Spleen (tissue), 11 donors: Measurements from ENCODE around the gene DYRK1B. TPM values are rescaled to one million over a fixed set of nuclear protein-coding genes. Genes with fewer than 3 reads are reported as not detected.

ENCODE experiments used
- DNase-seq: peaks from one replicate; pipeline ENCODE4 v3.0.0-alpha.2; 2020
- H3K27ac ChIP-seq, 8 donors: fragments of 200-600 bp; sonication (generic) in 7 of 8; 1 replicate in 4 of 8; 2 replicates in 4 of 8; pipeline versions ENCODE4 v1.5.0 to v1.8.0; 2016 to 2021; ENCODE audit warnings: inconsistent platforms in 4 of 8, mild to moderate bottlenecking in 4 of 8, moderate library complexity in 1 of 8
- H3K27me3 ChIP-seq, 7 donors: fragments of 200-600 bp; sonication (generic) in 6 of 7; replicated peaks in 1 of 7; 1 replicate in 4 of 7; 2 replicates in 3 of 7; pipeline versions ENCODE4 v1.5.0 to v1.8.0; 2016 to 2021; ENCODE audit warnings: inconsistent platforms in 3 of 7, mild to moderate bottlenecking in 1 of 7
- H3K36me3 ChIP-seq, 6 donors: fragments of 200-600 bp; sonication (generic) in 5 of 6; 1 replicate in 4 of 6; 2 replicates in 2 of 6; pipeline versions ENCODE4 v1.5.0 to v1.8.0; 2016 to 2021; ENCODE audit warnings: inconsistent platforms in 2 of 6
- H3K4me1 ChIP-seq, 6 donors: fragments of 200-600 bp; sonication (generic) in 5 of 6; 1 replicate in 3 of 6; 2 replicates in 3 of 6; pipeline versions ENCODE4 v1.5.0 to v1.8.0; 2016 to 2021; ENCODE audit warnings: inconsistent platforms in 3 of 6
- H3K4me3 ChIP-seq, 8 donors: fragments of 200-600 bp; sonication (generic) in 7 of 8; 1 replicate in 4 of 8; 2 replicates in 4 of 8; pipeline versions ENCODE4 v1.5.0 to v1.8.0; 2016 to 2021; ENCODE audit warnings: inconsistent platforms in 4 of 8, mild to moderate bottlenecking in 4 of 8, moderate library complexity in 2 of 8
- H3K9me3 ChIP-seq, 8 donors: fragments of 200-600 bp; sonication (generic) in 7 of 8; 1 replicate in 4 of 8; 2 replicates in 4 of 8; pipeline versions ENCODE4 v1.5.0 to v1.8.0; 2016 to 2021; ENCODE audit warnings: inconsistent platforms in 4 of 8
- CTCF ChIP-seq, 11 experiments: fragments of 200-600 bp in 7 of 11; fragments of 450-650 bp in 4 of 11; sonication (generic) in 4 of 11; IDR thresholded peaks in 8 of 11; conservative IDR thresholded peaks in 3 of 11; 1 replicate in 7 of 11; 2 replicates in 4 of 11; pipeline versions ENCODE4 v1.4.0 to v1.8.0; 2016 to 2021; ENCODE audit warnings: antibody characterized with exemption in 11 of 11, inconsistent platforms in 4 of 11, mild to moderate bottlenecking in 1 of 11
- POLR2A ChIP-seq, 3 donors: fragments of 450-650 bp; IDR thresholded peaks; one replicate each; pipeline ENCODE4 v1.5.1; 2017; ENCODE audit warnings: antibody characterized with exemption in 3 of 3, mild to moderate bottlenecking in 1 of 3
- POLR2AphosphoS5 ChIP-seq, 3 donors: sonication (generic); formaldehyde crosslinking; IDR thresholded peaks; one replicate each; pipeline ENCODE4 v1.5.1; 2017; ENCODE audit warnings: antibody characterized with exemption in 3 of 3
- WGBS, 5 donors: extraction: QIAGEN DNeasy Blood & Tissue Kit in 3 of 5; methylation state at CpG; one replicate each; pipeline versions ENCODE4 v1.1.5 to v1.1.7; 2013 to 2018; 5-methylcytosine and 5-hydroxymethylcytosine counted together
- intact Hi-C: fragments of 100-400 bp; cut with DNase I; formaldehyde crosslinking; loops from one replicate; pipeline ENCODE4 v1.15.0; 2023; ENCODE audit warnings: low total_unique reads
- polyA plus RNA-seq, 3 donors: library from polyadenylated mRNA; stranded (reverse); fragments of 200-250 nt; gene quantifications; one replicate each; pipeline ENCODE4 v1.2.1, GENCODE V29; 2013
- total RNA-seq, 7 donors: library from RNA; depleted of rRNA in 3 of 7; stranded (reverse); fragments of >200 nt in 3 of 7; fragmentation: NEBNext Ultra II Directional in 4 of 7; extraction: Animal tissue kit (Norgen Biotek cat#: 25700) in 4 of 7; gene quantifications; one replicate each; pipeline versions ENCODE4 v1.1.0 to v1.2.1, GENCODE V29; 2016 to 2021
- donor health status: healthy with polysubstance abuse.
- donor health status: DM: no; HTN: no; CAD: no; lungs with moderate emphysema.
- donor health status: DM: no; HTN: no; CAD: no.
- donor health status: Bipolar disorder and iron deficiency.
- donor health status: healthy.
- donor health status: DM: no; HTN: no; CAD: no.
- donor health status: DM: yes; HTN: yes; CAD: no.

DYRK1B gene
- total and polyA plus RNA-seq, 10 donors, result 11.2 to 32.7 (median 18.5) TPM

DNA sequence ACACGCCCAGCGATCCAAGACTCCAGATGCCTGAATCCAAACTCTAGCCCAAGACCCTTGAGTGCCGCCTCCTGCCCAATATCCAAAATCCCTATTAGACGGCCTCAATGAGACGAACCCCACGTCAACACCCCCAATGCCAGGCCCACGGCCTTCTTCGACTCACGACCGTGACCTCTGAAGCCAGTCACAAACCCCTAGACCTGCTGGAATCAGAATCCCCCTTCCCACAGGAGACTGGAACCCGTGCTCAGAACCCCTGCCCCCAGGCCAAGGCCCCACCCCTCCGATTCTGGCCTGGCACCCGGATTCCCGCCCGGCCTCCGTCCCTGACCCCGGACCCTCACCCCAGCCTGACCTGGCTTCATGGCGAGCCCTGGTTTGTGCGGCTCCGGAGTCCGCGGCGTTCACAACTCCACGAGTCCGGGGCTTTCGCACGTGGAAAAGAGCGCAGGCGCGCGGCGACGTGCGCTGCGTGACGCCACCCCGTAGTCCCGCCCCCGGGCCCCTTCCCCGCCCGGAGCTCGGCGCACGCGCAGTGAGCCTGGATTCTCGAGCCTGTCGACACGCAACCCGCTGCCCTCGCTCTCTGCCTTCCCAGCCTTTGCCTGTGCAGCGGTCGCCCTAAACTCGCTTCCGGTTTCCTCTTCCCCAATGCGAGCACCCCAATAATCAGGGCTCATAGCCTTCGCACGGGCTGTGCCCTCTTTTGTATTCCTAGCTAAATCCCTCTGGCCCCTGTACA, 12.1 kb upstream of the DYRK1B start, which contains the start of gene FBL:
TSS of gene FBL (minus strand) at position 447 of the 745 bp plus-strand sequence. CDS start at position 368, 79 bp downstream.
- intact Hi-C loops, result loop anchor here (10.0 kb wide), 1 partner anchor 51 kb away; no protein-coding TSS in a partner anchor
- Histone ChIP-seq H3K9me3 (no peaks in the 10 kb centered on the region), H3K4me1 (peaks cover 32 to 60% (median 52%) of the 10 kb centered on the region in 6 donors), H3K27me3 (no peaks in the 10 kb centered on the region), H3K36me3 (no peaks in the 10 kb centered on the region), H3K4me3 (peak within 1 kb of the TSS; percentile 53 to 88 (median 82)), H3K27ac (peak within 1 kb of the TSS; percentile 76 to 90 (median 88))
- peak; percentile 99 for DNase-seq
- TF ChIP-seq POLR2A (IDR thresholded peaks at IDR 0.05) (peak in 1 of 3 donors; percentile 52), POLR2AphosphoS5 (IDR thresholded peaks at IDR 0.05) (peak; percentile 93 to 97 (median 97)), CTCF (IDR thresholded peaks at IDR 0.05 in 8 of 11, conservative IDR thresholded peaks at IDR 0.05 in 3 of 11) (peak in 1 of 11 experiments; percentile 13)
- 0 to 1% (median 0%) methylated on average over 52 to 57 of the region's 57 CpGs for WGBS, 5 donors

GRCh38 chr19:39845584-39845932, 11.6 kb upstream of the DYRK1B start:
- 1% methylated on average over 17 of the region's 17 CpGs for WGBS, 5 donors
- DNase-seq, result no peak
- peaks cover 32 to 65% (median 52%) of the 10 kb centered on the region in 6 donors for H3K4me1 ChIP-seq

GRCh38 chr19:39845172-39845571, 11.2 kb upstream of the DYRK1B start:
- 21 to 32% (median 25%) methylated on average over 5 of the region's 5 CpGs for WGBS, 5 donors
- TF ChIP-seq POLR2A (IDR thresholded peaks at IDR 0.05), result no peak
- TF ChIP-seq POLR2AphosphoS5 (IDR thresholded peaks at IDR 0.05), result no peak
- TF ChIP-seq CTCF (IDR thresholded peaks at IDR 0.05 in 8 of 11, conservative IDR thresholded peaks at IDR 0.05 in 3 of 11), result no peak
- Histone ChIP-seq H3K4me3 (peak overlapping the region; percentile 53 to 88 (median 82)), H3K27me3 (no peaks in the 10 kb centered on the region), H3K36me3 (peaks cover 0 to 6% (median 2%) of the 10 kb centered on the region in 6 donors), H3K27ac (peak overlapping the region in 3 of 8 donors; percentile 85 to 89 (median 89)), H3K9me3 (no peaks in the 10 kb centered on the region), H3K4me1 (peaks cover 32 to 65% (median 52%) of the 10 kb centered on the region in 6 donors)
- no peak for DNase-seq
- intact Hi-C loops, result loop anchor here (10.0 kb wide), 1 partner anchor 50 kb away; no protein-coding TSS in a partner anchor

More at GRCh38 chr19:39845584-39845932, 11.6 kb upstream of the DYRK1B start:
- Histone ChIP-seq H3K27ac (peak overlapping the region; percentile 76 to 90 (median 88)), H3K27me3 (no peaks in the 10 kb centered on the region), H3K9me3 (no peaks in the 10 kb centered on the region), H3K36me3 (peaks cover 0 to 2% (median 0%) of the 10 kb centered on the region in 6 donors), H3K4me3 (peak overlapping the region; percentile 53 to 88 (median 82))
- intact Hi-C loops, result loop anchor here (10.0 kb wide), 1 partner anchor 51 kb away; no protein-coding TSS in a partner anchor
- TF ChIP-seq POLR2AphosphoS5 (IDR thresholded peaks at IDR 0.05) (no peak), POLR2A (IDR thresholded peaks at IDR 0.05) (no peak), CTCF (IDR thresholded peaks at IDR 0.05 in 8 of 11, conservative IDR thresholded peaks at IDR 0.05 in 3 of 11) (no peak)
